Mesothelial cell of epicardium (in vitro differentiated cells): ENCODE measurements around the gene GALK1. TPM values are rescaled to one million over a fixed set of nuclear protein-coding genes. Genes with fewer than 3 reads are reported as not detected.
A peak's percentile ranks its signal among the peaks of the same experiment; 100 is the strongest.

Experiments
- DNase-seq, 2 experiments: peaks; one replicate each; pipeline ENCODE4 v3.0.0; 2021; ENCODE audit warnings: low spot score in 2 of 2; ENCODE audit not compliant: unreplicated experiment in 2 of 2
- H3K27ac Mint-ChIP-seq: 2 replicates; pipeline ENCODE4 v1.8.0; 2021; ENCODE audit warnings: mixed read lengths
- H3K27me3 Mint-ChIP-seq: 2 replicates; pipeline ENCODE4 v1.8.0; 2021; ENCODE audit warnings: low read depth, mixed read lengths
- H3K36me3 Mint-ChIP-seq: 2 replicates; pipeline ENCODE4 v1.8.0; 2021; ENCODE audit warnings: mixed read lengths
- H3K4me1 Mint-ChIP-seq: 2 replicates; pipeline ENCODE4 v1.8.0; 2021; ENCODE audit warnings: mixed read lengths
- H3K4me3 Mint-ChIP-seq: 2 replicates; pipeline ENCODE4 v1.8.0; 2021; ENCODE audit warnings: mild to moderate bottlenecking, moderate library complexity, mixed read lengths
- H3K9me3 Mint-ChIP-seq: 2 replicates; pipeline ENCODE4 v1.8.0; 2021; ENCODE audit warnings: mixed read lengths
- CTCF ChIP-seq: fragments of 200-600 bp; sonication (generic); IDR thresholded peaks from one replicate; pipeline ENCODE4 v1.5.0; 2021; ENCODE audit warnings: antibody characterized with exemption; ENCODE audit not compliant: unreplicated experiment
- microRNA-seq: library from miRNA; unstranded; fragments of <30 nt; microRNA quantifications from one replicate; pipeline ENCODE4 v1.2.0, GENCODE V29; 2021; ENCODE audit warnings: inconsistent platforms, mixed read lengths
- total RNA-seq: library from RNA; stranded (reverse); gene quantifications from 3 replicates; pipeline ENCODE4 v1.2.1, GENCODE V29; 2021

The GALK1 gene
- total RNA-seq, 1 donor from 2014 or later, result 32.1 TPM

- DNase-seq, result peak; percentile 76 to 81
- TF ChIP-seq CTCF, result no peak
- no peaks in the 10 kb centered on the region for H3K9me3 Mint-ChIP-seq
- peaks cover 15% of the 10 kb centered on the region for H3K4me1 Mint-ChIP-seq
- peaks cover 46% of the 10 kb centered on the region for H3K27me3 Mint-ChIP-seq
- peak within 1 kb of the TSS; percentile 76 for H3K4me3 Mint-ChIP-seq
- H3K36me3 Mint-ChIP-seq, result peaks cover 6% of the 10 kb centered on the region
- H3K27ac Mint-ChIP-seq, result peak within 1 kb of the TSS; percentile 96
These were observed 44.1 kb downstream of the GALK1 start, which contains the start of gene ITGB4 for GRCh38 chr17:75720656-75721462. TSS of gene ITGB4 (plus strand) at chr17:75721459. CDS start at chr17:75724704, 3,245 bp downstream.

DNA sequence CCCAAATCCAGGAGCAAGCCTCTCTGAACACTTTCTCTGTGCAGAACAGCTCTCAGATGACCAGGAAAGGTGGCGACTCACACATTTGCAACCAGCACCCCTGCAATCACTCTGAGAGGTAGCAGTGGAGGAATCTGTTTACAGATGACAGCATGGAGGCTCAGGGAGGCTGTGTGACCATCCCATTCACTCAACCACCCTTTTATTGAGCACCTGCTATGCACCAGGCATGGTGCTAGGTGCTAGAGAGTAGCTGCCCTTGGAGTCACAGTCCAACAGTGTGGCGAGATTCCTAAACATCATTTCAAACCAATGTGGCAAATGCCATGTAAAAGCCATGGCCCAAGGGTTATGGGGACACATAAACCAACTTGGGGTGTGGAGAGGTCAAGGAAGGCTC is 45.3 kb downstream of the GALK1 start:
- TF ChIP-seq CTCF, result no peak
- peaks cover 47% of the 10 kb centered on the region for H3K27me3 Mint-ChIP-seq
- H3K9me3 Mint-ChIP-seq, result no peaks in the 10 kb centered on the region
- H3K36me3 Mint-ChIP-seq, result no peaks in the 10 kb centered on the region
- DNase-seq, result no peak
- peak overlapping the region; percentile 76 for H3K4me3 Mint-ChIP-seq
- peaks cover 15% of the 10 kb centered on the region for H3K4me1 Mint-ChIP-seq
- H3K27ac Mint-ChIP-seq, result no peak overlapping the region

DNA sequence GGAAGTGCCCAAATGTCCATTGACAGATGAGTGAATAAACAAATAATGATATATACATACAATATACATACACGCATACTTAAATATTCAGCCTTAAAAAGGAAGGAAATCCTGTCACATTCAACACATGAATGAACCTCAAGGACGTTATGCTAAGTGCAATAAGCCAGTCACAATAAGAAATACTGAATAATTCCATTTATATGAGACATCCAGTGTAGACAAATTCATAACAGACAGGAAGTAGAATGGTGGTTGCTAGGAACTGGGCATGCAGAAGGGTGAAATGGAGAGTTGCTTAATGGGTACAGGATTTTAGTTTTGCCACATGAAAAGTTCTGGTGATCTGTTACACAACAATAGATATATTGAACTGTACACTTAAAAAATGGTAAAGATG is 52.5 kb downstream of the GALK1 start:
- no peak for DNase-seq
- peaks cover 16% of the 10 kb centered on the region for H3K27me3 Mint-ChIP-seq
- H3K9me3 Mint-ChIP-seq, result no peaks in the 10 kb centered on the region
- no peak for TF ChIP-seq CTCF
- H3K36me3 Mint-ChIP-seq, result peaks cover 4% of the 10 kb centered on the region
- H3K4me3 Mint-ChIP-seq, result no peak overlapping the region
- no peaks in the 10 kb centered on the region for H3K4me1 Mint-ChIP-seq
- H3K27ac Mint-ChIP-seq, result no peak overlapping the region

Small RNA genes within 50 kb of the gene (microRNA-seq; reads per million reads assigned to microRNA genes)
- not detected for gene MIR4738

Other genes with a start within 250 kb of the GALK1 start
- 37.4 to 39.2 TPM (median 37.4 TPM) in 3 replicates for gene CASKIN2, start 249.7 kb downstream of the GALK1 start, total RNA-seq
- 27.2 to 31.8 TPM (median 31.8 TPM) in 3 replicates for gene TSEN54, start 248.7 kb downstream of the GALK1 start, total RNA-seq
- gene LLGL2, start 239.5 kb downstream of the GALK1 start, total RNA-seq, result 29.8 to 33.1 TPM (median 31.9 TPM) in 3 replicates
- gene MYO15B, start 177.4 kb downstream of the GALK1 start, total RNA-seq, result 257 to 281 TPM (median 277 TPM) in 3 replicates
- gene SMIM5, start 131.8 kb downstream of the GALK1 start, total RNA-seq, result 0.95 to 1.7 TPM (median 1.5 TPM) in 3 replicates
- 56.9 to 63.3 TPM (median 62.6 TPM) in 3 replicates for gene RECQL5, start 98.0 kb downstream of the GALK1 start, total RNA-seq
- 96.0 to 109 TPM (median 106 TPM) in 3 replicates for gene SAP30BP, start 97.9 kb downstream of the GALK1 start, total RNA-seq
- 112 to 117 TPM (median 116 TPM) in 3 replicates for gene ITGB4, start 43.7 kb downstream of the GALK1 start, total RNA-seq
- 63.4 to 66.4 TPM (median 65.4 TPM) in 3 replicates for gene UNK, start 19.6 kb upstream of the GALK1 start, total RNA-seq
- 6.0 to 7.7 TPM (median 6.8 TPM) in 3 replicates for gene UNC13D, start 79.2 kb upstream of the GALK1 start, total RNA-seq
- gene WBP2, start 90.1 kb upstream of the GALK1 start, total RNA-seq, result 42.3 to 46.0 TPM (median 45.8 TPM) in 3 replicates
- gene TRIM47, start 113.4 kb upstream of the GALK1 start, total RNA-seq, result 2.8 to 3.1 TPM (median 2.9 TPM) in 3 replicates
- gene TRIM65, start 131.8 kb upstream of the GALK1 start, total RNA-seq, result 21.2 to 21.9 TPM (median 21.4 TPM) in 3 replicates
- gene MRPL38, start 139.7 kb upstream of the GALK1 start, total RNA-seq, result 77.8 to 91.1 TPM (median 82.2 TPM) in 3 replicates
- gene FBF1, start 175.8 kb upstream of the GALK1 start, total RNA-seq, result 22.4 to 24.6 TPM (median 23.4 TPM) in 3 replicates
- 52.2 to 57.5 TPM (median 54.3 TPM) in 3 replicates for gene ACOX1, start 214.0 kb upstream of the GALK1 start, total RNA-seq
- gene TEN1, start 214.0 kb upstream of the GALK1 start, total RNA-seq, result 35.5 to 39.4 TPM (median 37.5 TPM) in 3 replicates
- 34.7 to 36.5 TPM (median 34.9 TPM) in 3 replicates for gene CDK3, start 235.7 kb upstream of the GALK1 start, total RNA-seq